GM20000 (cell line): ENCODE data around the gene GPR35.
"Not testable (repeated sequence)": the region's sequence is repeated elsewhere in the genome, so short reads cannot be mapped to it uniquely, and the experiment has no call there.

Experiments
- DNase-seq: peaks from one replicate; pipeline ENCODE4 v3.0.0; 2012; ENCODE audit warnings: low spot score
- CTCF ChIP-seq: IDR thresholded peaks from 2 replicates; pipeline ENCODE4 v1.5.1; 2012; ENCODE audit warnings: mild to moderate bottlenecking, control low read depth; ENCODE audit errors: extremely low read depth, missing control alignments

The GPR35 gene

GRCh38 chr2:240651185-240651584 lies 25.9 kb downstream of the GPR35 start:
- no peak for DNase-seq
- TF ChIP-seq CTCF, result no peak

DNA sequence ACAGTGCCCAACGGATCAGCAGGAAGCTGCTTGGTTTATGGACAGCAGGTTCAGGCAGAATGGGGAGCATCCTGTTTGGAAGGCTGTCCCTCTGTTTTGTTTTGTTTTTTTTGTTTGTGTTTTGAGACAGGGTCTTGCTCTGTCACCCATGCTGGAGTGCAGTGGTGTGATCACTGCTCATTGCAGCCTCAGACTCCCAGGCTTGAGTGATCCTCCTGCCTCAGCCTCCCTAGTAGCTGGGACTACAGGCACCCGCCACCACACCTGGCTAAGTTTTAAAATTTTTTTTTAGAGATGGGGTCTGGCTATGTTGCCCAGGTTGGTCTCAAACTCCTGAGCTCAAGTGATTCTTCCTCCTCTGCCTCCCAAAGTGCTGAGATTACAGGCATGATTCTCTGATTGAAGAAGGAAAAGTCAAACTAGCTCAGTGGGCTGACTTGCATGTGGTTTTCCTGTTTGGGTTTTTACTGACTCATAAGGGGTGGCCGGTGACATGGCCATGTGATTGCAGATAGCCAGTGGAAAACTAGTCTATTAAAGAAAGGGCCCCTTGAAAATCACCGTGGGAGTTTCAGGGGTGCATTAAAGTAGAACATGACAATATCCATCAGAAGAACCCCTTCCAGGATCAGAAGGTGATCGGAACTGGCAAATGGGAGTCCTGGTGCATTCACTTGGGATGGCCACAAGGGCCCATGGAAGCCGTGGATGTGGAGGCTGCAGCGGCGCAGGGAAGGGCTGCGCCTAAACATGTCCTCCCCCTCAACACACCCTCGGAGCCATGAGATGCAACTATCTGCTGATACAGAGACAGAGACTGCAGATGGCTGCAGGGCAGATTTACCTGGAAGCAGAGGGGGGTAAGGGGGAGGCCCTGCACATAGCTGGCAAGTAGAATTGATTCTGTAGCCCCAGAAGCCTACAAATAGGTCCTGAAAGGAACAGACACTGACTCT lies 30.9 kb downstream of the GPR35 start:
- TF ChIP-seq CTCF, result no peak
- DNase-seq, result peak; percentile 79

DNA sequence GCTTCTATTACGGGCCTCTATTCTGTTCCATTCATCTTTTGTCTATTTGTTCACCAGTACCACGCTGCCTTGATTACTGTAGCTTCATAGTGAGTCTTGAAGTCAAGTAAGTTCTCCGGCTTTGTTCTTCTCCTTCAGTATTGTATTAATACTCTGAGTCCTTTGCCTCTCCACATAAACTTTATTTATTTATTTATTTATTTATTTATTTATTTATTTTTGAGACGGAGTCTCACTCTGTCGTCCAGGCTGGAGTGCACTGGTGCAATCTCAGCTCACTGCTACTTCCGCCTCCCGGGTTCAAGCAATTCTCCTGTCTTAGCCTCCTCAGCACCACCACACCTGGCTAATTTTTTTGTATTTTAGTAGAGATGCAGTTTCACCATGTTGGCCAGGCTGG lies 34.6 kb downstream of the GPR35 start:
- DNase-seq, result not testable (repeated sequence)

DNA sequence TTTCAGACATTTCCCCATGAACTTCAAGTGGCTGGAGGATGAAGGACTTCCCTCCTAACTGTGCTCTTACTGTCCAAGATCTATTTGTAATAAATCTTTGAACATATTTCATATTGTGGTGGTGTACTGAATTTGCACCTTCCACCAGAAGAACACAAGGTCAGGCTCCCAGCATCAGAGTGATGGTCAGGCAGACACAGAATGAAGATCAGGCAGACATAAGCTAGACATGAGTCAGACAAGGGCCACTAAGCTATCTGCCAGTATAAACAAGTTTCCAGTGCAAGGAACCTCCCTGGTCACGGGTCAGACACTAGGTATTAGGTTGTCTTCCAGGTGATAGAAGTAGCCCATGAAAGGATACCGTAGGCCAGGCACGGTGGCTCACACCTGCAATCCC lies 37.4 kb downstream of the GPR35 start:
- no peak for TF ChIP-seq CTCF
- no peak for DNase-seq

DNA sequence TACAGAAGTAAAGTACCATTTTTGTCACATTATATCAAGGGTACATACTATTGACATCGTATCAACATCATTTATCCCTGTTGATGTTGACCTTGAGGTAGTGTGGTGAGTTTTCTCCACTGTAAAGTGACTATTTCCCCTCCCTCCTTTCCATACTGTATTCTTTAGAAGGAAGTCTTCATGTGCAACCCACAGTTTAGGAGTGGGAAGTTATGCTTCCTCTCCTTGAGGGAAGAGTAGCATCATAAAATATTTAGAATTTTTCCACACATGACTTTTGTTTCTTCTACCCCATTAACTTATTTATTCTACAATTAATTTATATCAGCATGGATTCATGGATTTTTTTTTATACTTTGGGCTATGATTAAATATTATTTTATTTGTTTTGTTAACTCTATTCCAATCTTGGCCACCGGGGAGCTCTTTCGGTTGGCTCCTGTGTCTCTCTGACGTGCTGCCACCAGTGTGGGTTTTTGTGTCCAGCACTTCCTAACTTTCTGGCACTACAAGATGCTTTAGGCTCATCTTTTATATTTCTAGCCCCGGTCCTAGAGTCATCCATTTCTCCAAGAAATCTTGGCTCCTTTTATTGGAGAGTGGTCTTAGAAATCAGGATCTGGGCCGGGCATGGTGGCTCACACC lies 38.4 kb downstream of the GPR35 start:
- TF ChIP-seq CTCF, result no peak
- no peak for DNase-seq

DNA sequence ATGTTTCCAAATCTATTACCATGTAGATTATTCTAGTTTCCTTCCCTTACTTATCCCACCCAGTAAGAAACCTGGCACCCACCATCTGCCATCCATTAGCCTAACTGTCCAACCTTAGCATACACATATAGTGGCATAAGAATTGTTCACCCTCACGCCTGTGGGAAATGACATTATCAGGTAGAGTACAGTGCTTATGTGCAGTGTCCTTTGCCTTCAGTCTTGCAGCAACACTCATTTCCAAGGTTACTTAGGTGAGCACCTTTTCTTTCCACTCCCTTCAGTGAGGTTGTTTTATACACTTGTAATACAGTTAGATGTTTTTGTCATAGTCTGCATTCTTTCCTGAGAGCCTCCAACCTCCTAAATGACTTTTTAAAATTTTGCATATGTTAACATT lies 39.3 kb downstream of the GPR35 start:
- TF ChIP-seq CTCF, result no peak
- DNase-seq, result no peak

DNA sequence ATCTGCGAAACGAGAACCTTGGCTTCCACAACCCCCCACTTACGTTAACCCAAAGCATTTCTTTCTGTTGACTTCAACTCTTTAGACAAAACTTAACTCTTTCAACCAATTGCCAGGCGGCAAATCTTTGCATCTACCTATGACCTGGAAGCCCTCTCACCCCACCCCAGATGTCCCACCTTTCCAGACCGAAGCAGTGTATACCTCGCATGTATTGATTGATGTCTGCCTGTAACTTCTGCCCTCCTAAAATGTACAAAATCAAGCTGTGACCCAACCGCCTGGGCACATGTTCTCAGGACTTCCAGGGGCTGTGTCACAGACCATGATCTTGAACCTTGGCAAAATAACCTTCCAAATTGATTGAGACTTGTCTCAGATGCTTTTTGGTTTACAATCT lies 45.1 kb downstream of the GPR35 start:
- DNase-seq, result no peak
- TF ChIP-seq CTCF, result no peak
